ENCODE results near the gene ACER2.

ACER2 gene

GRCh38 chr9:19486803-19487202, 78.0 kb downstream of the ACER2 start:
- no peak for DNase-seq (ENCODE audit: low read depth in 2 of 2)

- DNase-seq (ENCODE audit: low read depth in 2 of 2) = no peak
These were observed 79.9 kb downstream of the ACER2 start for GRCh38 chr9:19488721-19489120.

- DNase-seq (ENCODE audit: low read depth in 2 of 2) = no peak
These were observed 81.5 kb downstream of the ACER2 start for GRCh38 chr9:19490269-19490668.

GRCh38 chr9:19490828-19491227, 82.0 kb downstream of the ACER2 start:
- DNase-seq (ENCODE audit: low read depth in 2 of 2) = no peak

- DNase-seq (ENCODE audit: low read depth in 2 of 2) = no peak
These were observed 84.0 kb downstream of the ACER2 start for GRCh38 chr9:19492775-19493173.

- DNase-seq (ENCODE audit: low read depth in 2 of 2) = peak; percentile 4 to 27
These were observed 84.5 kb downstream of the ACER2 start for GRCh38 chr9:19493174-19493811.

- no peak for DNase-seq (ENCODE audit: low read depth in 2 of 2)
These were observed 85.1 kb downstream of the ACER2 start for GRCh38 chr9:19493876-19494275.

- no peak for DNase-seq (ENCODE audit: low read depth in 2 of 2)
These were observed 86.6 kb downstream of the ACER2 start for GRCh38 chr9:19495186-19496028.

GRCh38 chr9:19496321-19497050, 87.7 kb downstream of the ACER2 start:
- DNase-seq (ENCODE audit: low read depth in 2 of 2) = no peak

GRCh38 chr9:19497276-19497675, 88.5 kb downstream of the ACER2 start:
- no peak for DNase-seq (ENCODE audit: low read depth in 2 of 2)

GRCh38 chr9:19498015-19498414, 89.2 kb downstream of the ACER2 start:
- DNase-seq (ENCODE audit: low read depth in 2 of 2) = no peak

Data from stimulated activated CD4-positive, alpha-beta T cell treated with anti-CD3 and anti-CD28 coated beads, Interleukin-15, amount 100 ng/mL, for 48 hours (primary cell).